DND-41 (cell line): Measurements from ENCODE around the gene CDC42BPG.

Experiments
- EZH2 ChIP-seq: IDR thresholded peaks from 3 replicates; pipeline ENCODE4 v1.6.1; 2012; ENCODE audit warnings: borderline replicate concordance, low read depth, mild to moderate bottlenecking, moderate library complexity, low read length, inconsistent platforms; ENCODE audit not compliant: severe bottlenecking
- TF ChIP-seq, protein P1 (sequence below): IDR thresholded peaks from 2 replicates; pipeline ENCODE4 v1.5.1; 2012; ENCODE audit warnings: borderline replicate concordance, low read length, moderate library complexity, mild to moderate bottlenecking; ENCODE audit not compliant: poor library complexity, severe bottlenecking; ENCODE audit errors: extremely low read depth

DNA sequence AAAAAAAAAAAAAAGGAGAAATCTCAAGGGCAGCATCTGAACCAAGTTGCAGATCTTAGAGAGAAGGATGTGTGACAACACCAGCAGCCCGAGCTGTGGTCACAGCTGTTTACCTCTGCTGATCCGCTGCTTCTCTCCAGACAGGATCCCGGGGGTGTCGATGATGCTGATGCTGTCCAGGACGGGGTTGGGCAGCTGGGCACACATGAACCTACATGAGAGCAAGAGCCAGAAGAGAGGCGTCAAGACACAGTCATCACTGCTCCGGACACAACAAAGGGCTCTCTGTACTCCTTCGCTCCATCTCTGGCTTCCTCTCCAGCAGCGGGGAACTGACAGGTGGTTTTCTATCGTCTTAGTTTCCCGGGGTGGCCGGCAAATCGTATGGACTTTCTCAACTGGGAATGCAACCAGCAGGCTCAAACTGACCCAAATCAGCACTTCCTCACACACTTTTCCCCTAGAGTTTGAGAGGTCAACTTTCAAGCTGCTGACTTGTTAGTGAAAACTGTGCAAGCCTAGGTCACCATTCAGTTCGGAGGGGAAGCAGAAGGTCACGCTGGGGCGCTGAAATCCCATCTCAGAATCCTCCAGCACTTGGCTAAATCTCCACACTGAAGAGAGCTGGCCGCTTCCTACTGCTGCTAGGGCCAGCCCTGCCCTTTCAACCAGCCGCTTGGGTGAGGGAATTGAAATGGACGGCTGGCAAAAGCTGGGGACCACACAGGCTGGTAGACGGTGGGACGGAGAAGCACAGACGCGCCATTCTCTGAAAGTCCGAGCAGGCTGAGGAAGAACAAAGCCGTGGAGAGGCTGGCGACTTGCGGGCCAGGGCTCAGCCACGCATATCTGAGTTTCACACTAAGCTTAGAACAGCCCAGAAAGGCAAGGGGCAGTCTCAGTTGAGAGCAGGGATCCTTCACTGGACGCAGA lies 30.1 kb upstream of the CDC42BPG start:
- TF ChIP-seq, protein P1, sequence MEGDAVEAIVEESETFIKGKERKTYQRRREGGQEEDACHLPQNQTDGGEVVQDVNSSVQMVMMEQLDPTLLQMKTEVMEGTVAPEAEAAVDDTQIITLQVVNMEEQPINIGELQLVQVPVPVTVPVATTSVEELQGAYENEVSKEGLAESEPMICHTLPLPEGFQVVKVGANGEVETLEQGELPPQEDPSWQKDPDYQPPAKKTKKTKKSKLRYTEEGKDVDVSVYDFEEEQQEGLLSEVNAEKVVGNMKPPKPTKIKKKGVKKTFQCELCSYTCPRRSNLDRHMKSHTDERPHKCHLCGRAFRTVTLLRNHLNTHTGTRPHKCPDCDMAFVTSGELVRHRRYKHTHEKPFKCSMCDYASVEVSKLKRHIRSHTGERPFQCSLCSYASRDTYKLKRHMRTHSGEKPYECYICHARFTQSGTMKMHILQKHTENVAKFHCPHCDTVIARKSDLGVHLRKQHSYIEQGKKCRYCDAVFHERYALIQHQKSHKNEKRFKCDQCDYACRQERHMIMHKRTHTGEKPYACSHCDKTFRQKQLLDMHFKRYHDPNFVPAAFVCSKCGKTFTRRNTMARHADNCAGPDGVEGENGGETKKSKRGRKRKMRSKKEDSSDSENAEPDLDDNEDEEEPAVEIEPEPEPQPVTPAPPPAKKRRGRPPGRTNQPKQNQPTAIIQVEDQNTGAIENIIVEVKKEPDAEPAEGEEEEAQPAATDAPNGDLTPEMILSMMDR, result no peak
- no peak for TF ChIP-seq EZH2
